AG09309 (cell line): ENCODE data around the gene ELP4.

Experiments used
- DNase-seq: peaks from one replicate; pipeline ENCODE4 v3.0.0-alpha.2; 2010; ENCODE audit warnings: low read depth
- H3K4me3 ChIP-seq: 2 replicates; pipeline ENCODE4 v1.5.1; 2011; ENCODE audit warnings: mild to moderate bottlenecking, low read depth, low read length, moderate library complexity; ENCODE audit not compliant: control insufficient read depth
- TF ChIP-seq, protein P1 (sequence below): IDR thresholded peaks from 2 replicates; pipeline ENCODE4 v1.5.1; 2011; ENCODE audit warnings: mild to moderate bottlenecking, low read depth, low read length, inconsistent platforms; ENCODE audit not compliant: insufficient read depth, control insufficient read depth; ENCODE audit errors: missing control alignments

Gene ELP4

DNA sequence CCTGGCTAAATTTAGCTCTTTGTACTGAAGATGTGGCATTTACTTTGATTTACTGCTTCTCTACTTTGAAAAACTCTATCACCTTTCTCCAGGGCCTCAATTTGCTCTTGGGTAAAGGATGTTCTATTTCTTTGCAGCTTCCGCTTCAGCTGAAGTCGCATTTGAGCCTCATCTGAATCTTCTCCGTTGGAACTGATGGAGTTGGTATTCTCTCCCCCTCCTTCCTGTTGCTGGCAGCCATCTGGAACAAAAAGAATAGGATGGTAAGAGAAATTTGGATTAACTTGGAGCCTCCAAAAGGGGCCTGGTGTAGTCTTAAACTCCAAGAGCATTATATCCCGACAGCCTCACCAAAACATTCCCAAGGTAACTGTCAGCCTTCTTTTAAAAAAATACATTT is 285.0 kb downstream of the ELP4 start:
- TF ChIP-seq, protein P1, sequence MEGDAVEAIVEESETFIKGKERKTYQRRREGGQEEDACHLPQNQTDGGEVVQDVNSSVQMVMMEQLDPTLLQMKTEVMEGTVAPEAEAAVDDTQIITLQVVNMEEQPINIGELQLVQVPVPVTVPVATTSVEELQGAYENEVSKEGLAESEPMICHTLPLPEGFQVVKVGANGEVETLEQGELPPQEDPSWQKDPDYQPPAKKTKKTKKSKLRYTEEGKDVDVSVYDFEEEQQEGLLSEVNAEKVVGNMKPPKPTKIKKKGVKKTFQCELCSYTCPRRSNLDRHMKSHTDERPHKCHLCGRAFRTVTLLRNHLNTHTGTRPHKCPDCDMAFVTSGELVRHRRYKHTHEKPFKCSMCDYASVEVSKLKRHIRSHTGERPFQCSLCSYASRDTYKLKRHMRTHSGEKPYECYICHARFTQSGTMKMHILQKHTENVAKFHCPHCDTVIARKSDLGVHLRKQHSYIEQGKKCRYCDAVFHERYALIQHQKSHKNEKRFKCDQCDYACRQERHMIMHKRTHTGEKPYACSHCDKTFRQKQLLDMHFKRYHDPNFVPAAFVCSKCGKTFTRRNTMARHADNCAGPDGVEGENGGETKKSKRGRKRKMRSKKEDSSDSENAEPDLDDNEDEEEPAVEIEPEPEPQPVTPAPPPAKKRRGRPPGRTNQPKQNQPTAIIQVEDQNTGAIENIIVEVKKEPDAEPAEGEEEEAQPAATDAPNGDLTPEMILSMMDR, result no peak

DNA sequence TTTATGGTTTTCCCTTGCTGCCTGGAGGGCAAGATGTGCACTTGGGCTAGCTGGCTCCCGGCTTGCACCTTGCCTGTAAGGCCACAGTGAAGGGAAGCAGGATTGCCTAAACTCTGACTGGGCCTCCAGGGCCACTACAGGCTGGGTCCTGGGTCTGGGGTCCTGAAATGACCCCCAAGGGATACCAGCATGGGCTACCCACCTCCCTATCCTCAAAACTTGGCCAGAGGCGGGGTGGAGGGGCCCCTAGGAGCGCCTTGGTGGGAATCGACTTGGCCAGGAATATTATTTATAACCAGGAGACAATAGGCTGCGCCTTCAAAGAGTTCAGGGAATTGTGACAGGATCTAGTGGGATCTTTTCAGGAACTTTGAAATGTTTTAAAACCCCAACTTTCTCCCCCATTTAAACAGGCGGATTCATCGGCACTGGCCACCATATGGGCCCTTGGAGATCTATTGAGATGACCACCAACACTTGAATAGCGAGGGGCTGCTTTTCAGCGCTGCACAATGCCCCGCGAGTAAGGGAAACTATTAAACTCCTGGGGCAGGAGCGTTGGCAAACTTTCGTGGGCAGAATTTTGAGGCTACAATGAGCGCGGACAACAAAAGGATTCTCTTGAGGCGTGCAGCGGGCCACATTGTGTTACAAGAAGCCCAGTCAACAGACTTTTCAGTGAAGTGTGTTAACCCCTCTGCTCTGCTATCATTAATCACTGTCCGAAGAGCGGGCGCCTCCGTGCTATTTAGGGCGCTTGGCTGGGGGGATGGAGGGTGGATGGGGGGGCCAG is 286.3 kb downstream of the ELP4 start:
- TF ChIP-seq, protein P1, result no peak
- DNase-seq, result no peak
- H3K4me3 ChIP-seq, result no peak overlapping the region

More for the DNA sequence above, 285.0 kb downstream of the ELP4 start:
- H3K4me3 ChIP-seq, result no peak overlapping the region
- DNase-seq, result no peak

DNA sequence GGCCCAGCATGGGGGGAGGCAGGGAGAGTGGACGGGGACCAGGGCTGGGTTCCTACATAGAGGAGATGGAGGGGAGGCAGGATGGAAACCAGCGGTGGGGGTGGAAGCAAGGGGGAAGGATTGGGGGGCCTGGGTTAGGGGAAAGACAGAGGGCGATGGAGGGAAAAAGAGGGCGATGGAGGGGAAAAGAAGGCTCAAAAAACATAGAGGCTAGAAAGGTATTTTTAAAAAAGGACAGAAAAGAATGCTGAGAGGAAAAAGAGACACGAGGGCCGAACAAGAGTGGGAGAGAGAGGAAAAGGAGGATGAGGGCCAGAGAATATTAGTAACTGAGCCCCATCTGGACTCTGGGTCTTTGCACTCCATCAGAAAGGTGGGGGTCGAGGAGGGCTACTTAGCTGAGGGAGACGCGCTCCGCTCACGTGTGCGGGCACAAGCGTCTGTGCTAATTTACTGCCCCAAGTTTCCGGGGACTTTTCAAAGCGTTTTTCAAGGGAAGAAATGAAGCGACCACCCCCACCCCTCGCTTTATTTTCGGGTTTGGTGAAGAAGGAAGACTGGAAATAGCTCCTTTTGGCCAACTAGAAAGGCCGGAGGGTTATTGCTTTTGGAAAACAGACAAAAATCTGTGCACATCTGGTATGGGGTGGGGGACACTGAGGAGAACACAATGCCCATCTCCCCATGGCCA is 287.1 kb downstream of the ELP4 start:
- no peak overlapping the region for H3K4me3 ChIP-seq
- TF ChIP-seq, protein P1, result no peak
- DNase-seq, result no peak

DNA sequence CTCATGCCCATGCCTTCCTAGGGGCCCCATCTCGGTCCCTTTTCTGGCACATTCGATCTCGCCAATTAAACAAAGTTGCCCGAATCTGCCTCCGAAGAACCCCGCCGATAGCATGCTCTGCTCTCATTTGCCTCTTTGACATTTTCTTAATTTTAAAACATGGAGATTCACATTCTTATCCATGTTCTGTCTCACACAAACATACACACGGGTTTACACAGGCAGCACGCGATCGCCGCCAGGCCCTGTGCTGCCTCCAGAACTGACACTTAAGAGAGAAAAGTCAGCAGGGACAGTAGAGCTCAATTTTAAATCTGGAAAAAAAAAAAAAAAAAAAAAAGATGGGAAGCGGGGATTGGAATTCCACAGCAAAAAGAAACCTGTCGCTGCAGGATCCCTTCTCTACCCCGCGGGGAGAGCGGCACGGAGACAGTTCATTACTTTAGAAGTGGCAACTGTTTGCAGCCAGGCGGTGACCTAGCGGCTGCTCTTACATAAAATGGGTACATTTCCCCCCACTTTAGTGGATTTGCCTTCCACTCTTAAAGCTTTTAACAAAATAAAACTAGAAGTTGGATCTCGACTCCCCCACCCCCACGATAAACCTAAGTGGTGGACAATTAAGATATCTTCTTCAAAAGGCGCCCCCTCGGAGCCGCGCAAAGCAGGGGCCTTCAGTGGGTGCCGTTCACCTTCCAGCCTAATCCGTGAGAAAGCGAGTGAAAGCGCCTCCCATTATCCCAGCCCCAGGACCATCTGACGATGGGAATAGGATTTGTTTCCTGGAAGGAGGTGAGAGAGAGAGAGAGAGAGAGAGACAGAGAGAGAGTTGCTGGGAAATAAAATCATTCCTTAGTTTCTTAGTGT is 287.9 kb downstream of the ELP4 start:
- H3K4me3 ChIP-seq, result no peak overlapping the region
- TF ChIP-seq, protein P1, result no peak
- no peak for DNase-seq

DNA sequence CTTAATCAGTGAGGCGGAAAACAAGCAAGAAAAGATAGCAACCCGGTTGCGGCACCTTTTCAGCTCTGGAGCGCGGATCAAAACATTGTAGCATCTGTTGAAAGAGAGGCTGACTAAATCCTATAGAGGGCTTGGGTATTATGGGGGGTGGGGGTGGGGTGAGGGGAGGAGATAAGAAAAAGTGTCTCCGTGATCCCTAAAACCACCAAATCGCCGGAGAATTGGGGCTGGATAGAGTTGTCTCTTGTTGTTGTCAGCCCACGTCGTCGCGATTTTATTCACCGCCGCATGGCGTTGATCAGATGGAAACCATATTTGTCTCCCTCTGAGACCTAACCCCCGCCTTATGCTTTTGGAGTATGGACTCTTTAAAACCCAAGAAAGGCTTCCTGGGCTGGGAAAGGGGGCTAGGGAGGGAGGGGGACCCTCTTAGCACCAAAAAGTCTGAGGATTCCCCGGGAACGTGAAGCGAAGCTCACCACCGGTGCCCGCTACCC is 288.5 kb downstream of the ELP4 start:
- peak overlapping the region; percentile 28 for H3K4me3 ChIP-seq
- DNase-seq, result no peak
- TF ChIP-seq, protein P1, result no peak
